Activated CD4-positive, alpha-beta T cell treated with anti-CD3 and anti-CD28 coated beads, Interleukin-2, amount 50 U/mL, for 24 hours (primary cell): ENCODE data around the gene RNF149.
"Not testable (repeated sequence)": the region's sequence is repeated elsewhere in the genome, so short reads cannot be mapped to it uniquely, and the experiment has no call there.

Experiments
- DNase-seq, 2 donors: peaks; one replicate each; pipeline ENCODE4 v3.0.0-alpha.2; 2020; ENCODE audit warnings: low read depth in 1 of 2, low spot score in 1 of 2

RNF149 gene

DNA sequence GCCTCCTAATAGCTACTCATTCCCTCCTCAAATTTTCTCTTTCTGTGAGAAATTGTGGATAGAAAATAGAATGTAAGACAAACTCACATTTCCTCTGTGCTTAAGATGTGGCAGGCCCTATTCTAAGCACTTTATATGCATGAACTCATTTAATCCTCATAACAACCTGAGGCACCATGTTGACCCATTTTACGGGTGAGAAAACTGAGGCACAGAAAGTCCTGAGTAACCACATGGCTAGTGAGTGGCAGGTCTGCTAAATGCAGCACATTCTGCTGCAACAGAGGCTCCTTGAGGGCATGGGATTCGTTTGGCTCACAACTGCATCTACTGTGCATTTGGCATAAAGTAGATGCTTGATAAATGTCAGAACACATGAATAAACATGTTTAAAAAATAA lies 22.7 kb upstream of the RNF149 start:
- no peak for DNase-seq

DNA sequence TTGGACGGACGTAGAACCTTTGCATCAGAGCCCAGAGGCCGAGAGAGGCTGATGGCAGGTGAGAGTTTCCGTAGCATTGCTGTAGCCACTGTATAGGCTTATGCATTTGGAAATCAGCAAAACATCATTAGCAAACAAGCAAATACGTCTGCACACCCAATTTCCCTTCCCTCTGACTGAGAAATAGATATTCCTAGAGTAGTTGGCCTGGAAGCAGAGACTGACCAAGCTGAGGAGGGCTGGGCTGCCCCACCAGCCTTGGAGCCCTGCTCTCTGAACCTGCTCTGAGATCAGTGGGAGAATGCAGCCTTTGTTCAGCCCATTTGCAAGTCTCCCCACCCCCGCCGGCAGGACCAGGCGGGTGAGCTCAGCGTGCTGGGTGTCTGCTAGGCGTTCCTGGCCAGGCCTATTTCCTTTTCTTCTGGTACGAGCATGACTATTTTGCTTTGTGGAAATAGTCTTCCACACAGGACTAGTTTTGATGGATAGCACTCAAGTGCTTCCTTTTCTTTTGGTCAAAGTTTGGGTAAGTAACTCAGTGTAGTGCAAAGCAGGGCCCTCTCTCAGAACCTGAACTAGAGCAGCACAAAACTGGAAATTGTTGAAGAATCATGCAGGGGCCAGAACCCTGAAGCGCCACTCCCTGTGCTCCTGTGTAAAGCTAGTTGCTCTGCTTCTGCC lies 21.9 kb upstream of the RNF149 start:
- DNase-seq = peak in 1 of 2 donors; percentile 41

DNA sequence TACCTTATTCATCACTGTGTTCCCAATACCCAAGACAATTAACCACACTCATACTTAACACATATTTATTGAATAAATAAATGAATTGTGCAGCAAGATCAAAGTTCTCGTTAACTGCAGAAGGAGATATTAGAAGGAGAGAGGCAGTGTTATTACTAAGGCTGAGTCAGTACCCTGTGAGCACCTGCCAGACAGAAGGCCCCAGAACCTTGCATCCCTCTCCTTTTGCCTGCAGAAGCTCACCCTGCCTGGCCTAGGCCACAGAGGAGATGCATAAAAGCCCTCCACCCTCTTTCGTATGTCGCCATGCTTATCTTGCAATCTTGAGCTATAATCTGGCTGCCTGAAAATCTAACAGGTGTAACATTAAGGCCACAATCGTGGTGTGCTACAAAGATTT lies 20.5 kb upstream of the RNF149 start:
- no peak for DNase-seq

DNA sequence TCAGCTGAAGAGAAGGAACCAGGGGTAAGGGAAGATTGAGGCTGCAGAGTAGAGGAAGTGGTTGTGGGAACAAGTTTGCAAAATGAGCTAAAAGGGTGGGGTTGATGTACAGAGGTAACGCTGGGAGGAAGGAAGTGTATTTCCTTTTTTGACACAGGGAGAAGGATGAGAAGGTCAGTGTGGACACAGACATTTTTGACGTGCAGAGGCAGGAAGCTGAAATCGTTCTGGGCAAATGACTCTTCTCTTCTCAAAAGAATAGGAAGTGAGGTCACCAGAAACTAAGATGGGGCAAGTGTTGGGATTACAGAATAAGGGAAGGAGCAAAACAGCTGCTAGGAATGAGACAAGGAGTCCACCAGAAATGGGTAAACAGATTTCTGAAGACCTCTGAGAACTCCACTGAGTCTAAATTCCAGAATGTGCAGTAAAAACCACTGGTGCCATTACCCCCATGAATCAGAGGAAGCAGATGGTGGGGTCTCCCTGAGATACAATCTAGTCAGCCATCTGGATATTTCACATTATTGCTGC lies 20.0 kb upstream of the RNF149 start:
- DNase-seq = peak in 1 of 2 donors; percentile 11

DNA sequence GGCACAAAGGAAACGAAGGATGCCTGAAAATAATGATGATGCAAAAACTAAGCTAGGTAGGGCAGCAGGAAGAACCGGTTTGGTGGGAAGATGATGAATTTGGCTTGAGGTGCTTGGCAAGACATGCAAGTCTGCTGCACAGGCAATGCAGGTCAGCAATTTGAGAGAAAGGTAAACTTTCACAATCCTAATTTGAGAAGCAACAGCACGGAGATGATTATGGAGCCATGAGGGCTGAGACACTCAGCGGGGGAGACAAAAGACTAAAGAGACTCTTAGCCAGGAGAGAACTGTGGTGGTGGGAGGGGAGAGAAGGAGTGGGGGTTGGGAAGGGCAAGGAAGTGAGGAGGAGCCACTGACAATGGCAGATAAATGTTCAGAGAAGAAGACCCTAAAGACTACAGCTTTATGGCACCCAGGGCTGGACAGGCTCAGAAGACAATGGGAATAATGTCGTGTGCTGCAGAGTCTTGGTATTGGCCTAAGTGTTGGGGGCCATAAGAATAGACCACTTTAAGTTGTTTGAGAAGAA lies 19.4 kb upstream of the RNF149 start:
- DNase-seq = no peak

DNA sequence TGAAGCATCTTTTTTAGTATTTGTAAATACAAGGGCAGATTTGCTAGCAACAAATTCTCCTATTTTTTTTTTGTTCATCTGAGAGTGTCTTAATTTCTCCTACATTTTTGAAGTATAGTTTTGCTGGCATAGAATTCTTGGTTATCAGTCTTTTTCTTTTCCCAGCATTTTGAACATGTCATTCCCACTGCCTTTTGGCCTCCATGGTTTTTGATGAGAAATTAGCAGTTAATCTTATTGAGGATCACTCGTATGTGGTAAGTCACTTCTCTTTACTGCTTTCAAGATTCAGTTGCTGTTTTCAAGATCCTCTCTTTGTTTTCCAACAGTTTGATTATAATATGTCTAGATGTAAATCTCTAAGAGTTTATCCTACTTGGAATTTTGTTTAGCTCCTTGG lies 16.9 kb upstream of the RNF149 start:
- no peak for DNase-seq

DNA sequence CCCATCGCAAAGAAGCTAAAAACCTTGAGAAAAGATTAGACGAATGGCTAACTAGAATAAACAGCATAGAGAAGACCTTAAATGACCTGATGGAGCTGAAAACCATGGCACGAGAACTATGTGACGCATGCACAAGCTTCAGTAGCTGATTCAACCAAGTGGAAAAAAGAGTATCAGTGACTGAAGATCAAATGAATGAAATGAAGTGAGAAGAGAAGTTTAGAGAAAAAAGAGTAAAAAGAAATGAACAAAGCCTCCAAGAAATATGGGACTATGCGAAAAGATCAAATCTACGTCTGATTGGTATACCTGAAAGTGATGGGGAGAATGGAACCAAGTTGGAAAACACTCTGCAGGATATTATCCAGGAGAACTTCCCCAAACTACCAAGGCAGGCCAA lies 8.1 kb upstream of the RNF149 start:
- DNase-seq = not testable (repeated sequence)

DNA sequence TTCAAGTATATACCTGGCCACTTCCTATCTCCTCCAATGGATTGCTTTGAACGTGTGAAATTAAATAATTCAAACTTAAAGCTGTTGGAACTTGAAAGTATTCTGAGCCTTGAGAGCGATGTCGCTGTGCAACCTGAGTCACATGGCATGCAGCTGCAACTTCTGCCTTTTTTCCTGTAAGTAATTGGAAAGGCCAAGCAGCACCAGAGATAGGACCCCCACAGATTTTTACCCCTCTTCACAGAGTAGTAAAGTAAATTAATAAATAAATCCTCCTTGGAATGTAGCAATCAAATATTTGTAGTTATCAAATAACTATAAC lies 3.2 kb upstream of the RNF149 start:
- no peak for DNase-seq

DNA sequence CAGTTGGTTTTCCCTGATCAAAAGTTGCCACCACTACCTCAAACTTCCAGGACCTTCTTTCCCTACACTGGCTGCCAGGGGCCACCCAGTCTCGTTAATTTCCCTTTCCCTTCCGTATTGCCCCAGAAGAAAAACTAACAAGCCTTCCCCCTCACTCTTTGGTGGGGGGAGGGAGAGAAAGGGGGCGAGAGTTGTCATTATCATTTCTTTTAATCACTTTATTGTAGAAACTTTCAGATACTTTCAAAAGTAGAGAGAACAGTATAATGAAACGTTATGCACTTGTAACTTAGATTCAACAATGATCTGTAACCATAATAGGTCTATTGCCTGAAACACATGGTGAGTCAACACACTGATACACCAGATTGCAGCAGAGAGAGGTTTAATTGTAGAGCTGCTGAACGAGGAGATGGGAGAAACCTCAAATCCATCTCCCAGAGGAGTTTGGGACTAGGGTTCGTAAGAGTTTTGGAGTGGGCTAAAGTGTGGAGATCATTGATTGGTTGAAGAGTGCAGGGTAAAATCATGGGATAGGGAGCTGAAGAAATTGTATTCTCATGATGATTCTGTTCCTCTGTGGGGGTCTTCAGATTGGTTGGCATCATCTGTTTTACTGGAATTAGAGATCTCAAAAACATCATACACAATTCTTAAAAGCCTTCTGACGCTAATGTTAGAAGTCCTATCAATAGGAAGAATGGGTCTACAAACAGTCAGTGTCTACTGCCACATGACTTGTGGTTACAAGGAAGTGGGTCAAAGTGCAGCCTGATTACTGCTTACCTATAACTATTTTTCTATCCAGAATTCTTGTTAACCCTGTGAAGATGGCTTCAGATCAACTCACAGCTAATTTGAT lies 2.6 kb upstream of the RNF149 start:
- DNase-seq = no peak

DNA sequence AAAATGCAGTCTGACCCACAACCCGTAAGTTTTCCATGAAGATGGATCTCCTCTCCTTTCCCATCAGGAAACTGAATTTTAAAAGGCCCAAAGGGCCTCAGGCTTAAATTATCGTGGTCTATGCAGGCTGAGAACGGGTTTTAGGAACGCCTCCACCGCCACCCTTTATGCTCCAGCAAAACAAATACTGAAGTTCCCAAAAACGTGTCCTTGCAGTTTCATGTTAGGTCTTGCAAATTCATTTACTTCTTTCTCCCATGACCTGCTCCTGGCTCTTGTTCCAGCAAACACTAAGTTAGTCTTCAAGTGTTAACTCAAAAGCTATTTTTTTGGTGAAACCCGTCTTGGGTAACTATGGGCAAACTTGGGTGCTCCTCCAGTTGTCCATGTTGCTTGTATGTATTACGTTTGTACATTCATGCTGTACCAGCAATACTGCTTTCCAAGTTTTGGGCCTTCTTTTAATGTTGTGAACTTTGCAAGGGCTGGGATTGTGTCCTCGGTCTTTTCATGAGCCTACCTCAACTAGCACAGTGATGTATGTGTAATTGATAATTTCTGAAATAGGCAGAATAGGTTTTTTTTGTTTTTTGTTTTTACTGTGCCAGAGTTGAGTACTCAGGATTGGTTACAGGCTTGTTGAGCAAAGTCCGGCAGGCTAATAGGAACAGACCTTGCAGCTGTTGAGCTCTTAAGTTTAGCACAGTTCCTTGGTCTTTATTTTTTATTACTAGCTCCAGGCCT lies 1.8 kb upstream of the RNF149 start:
- DNase-seq = no peak

DNA sequence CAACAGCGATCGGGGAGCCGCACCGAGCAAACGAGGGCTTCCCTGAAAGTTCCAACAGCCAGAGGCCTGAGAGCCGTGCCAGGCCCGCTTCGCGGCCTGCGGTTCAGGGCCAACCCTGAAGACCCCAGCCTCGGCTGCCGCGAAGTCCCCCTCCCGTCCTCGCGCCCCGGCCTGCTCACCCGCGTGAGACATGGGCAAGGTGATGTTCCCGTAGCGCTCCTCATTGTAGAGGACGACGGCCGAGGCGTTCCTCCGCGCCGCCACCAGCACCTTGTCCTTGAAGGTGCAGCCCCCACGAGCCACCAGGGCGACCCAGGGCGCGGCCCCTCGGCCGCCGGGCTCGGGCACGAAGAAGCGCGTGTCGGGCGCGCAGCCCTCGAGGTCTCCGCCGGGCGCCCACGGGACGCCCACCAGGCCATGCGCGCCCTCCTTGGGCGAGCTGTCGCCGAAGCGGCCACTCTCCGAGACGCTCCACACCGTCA lies 510 bp downstream of the RNF149 start:
- peak in 1 of 2 donors; percentile 22 for DNase-seq

DNA sequence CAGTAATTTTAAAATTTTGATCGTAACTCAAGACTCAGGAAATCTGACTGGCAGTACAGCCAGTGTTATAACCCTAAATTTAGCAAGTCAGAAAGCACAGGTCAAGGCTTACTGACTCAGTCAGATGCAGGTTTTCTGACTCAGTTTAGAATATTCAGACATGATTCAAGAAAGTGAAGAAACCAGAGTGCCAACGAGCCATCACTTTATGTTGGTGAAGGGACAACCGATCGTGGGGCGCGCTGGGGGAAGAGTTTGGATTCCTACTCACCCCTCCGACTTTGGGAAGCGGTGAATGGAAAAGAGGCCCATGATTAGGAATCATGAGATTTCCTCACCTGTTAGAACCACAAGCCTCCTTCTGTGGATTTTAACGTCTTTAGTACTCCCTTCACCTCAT lies 998 bp downstream of the RNF149 start:
- DNase-seq = no peak

DNA sequence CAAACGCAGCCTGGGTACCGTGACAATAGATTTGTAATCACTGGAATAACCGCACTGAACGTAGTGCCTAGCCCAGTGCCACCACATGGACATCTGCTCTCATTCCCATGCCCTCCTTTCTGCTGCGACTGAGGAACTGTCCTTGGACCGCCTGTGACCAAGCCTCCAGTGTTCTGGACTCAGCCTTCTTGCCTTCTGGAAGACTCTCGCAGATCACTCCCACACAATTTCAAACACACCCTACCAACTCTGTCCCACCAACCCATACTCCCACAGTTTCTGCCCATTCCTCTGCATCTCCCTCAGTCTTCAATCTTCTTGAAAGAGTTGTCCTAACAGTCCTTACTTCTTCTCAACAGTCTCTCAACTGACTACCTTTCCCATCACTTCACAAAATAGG lies 2.1 kb downstream of the RNF149 start:
- peak in 1 of 2 donors; percentile 13 for DNase-seq

DNA sequence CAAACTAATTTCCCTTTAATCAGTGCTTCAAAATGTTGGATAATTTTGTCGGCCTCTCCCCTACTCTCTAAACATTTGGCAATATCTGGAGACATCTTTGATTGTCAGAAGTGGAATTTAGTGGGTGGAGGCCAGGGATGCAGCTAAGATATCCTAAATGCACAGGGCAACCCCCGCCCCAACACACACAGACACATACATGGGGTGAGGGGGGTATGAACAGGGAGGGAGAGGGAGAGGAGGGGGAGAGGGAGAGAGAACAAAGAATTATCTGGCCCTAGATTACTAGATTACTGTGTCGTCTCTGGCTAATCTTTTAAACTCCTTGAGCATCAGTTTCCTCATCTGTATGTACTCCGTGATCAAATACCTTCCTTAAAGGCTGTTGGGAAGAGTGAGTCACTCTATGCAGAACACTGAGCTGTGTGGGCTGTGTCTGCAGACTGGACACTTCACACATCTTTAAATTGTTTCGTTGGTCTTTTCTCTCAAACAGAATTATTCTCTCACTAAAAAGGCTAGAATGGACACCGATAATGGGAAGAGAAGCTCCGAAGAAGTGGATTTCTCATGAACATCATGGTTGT lies 2.9 kb downstream of the RNF149 start:
- DNase-seq = no peak

DNA sequence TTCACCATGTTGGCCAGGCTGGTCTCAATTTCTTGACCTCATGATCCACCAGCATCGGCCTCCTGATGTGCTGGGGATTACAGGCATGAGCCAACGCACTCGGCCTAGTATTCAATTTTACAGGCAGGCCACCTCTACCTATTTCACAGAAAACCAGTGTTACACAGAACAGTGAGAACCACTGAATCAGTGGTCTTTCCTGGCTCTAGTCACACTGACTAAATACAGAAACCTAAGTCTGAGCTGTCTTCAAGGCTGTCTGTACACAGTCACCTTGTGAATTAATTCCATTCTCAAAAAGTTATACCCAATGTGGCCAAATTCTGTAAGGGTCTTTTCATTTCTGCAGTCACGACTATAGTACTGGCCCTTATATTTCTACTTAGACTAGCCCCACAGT lies 3.5 kb downstream of the RNF149 start:
- no peak for DNase-seq

DNA sequence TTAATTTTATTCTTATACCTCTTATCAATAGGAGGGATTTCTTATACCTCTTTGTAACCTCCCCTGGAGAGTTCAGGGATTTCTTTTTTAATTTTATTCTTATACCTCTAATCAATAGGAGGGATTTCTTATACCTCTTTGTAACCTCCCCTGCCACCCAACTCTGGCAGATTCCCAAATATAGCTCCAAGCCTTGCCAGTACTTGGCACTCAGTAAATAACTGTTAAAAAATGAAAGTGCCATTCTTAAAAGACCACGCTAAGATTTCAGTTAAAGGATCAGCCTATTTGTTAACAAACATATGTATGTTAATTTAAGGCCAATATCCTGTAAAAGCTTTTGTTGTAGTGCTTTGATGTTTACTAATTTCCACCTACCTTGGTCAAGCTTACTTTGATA lies 4.8 kb downstream of the RNF149 start:
- no peak for DNase-seq

DNA sequence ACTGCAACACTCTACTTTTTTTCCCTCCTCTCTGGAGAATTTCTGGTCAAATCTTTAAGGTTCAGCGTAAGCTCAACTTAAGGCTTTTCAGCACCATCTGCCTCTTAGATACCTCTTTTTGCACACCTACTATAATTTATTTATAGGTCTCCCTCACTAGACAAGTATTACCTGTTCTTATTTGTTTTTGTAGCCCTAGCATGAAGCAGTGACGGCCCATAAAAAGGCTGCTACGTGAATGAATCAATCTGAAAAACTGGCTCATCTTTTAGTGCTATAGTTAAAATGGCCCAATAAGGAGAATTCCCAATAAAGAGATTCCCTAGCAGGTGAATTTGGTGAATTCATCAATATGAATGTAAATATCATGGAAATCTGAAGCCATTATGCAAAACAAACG lies 6.5 kb downstream of the RNF149 start:
- no peak for DNase-seq

DNA sequence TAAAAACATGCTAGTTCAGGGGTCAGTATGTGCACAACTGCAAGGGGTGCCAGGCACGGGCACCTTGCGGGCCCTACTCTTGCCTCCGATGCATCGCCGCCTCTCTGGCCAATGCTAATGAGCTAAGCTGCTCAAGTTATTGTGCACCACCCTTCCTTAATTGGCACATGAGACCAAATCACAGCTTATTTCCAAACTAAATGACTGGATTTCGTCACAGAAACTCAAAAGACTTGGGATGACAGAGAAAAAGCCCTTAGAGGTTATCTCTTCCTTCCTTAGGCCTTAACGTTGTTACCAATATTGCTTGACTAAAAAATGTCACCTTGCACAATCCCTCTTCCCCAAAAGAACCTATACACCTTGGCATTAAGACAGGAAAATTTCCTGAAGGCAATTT lies 7.7 kb downstream of the RNF149 start:
- no peak for DNase-seq

DNA sequence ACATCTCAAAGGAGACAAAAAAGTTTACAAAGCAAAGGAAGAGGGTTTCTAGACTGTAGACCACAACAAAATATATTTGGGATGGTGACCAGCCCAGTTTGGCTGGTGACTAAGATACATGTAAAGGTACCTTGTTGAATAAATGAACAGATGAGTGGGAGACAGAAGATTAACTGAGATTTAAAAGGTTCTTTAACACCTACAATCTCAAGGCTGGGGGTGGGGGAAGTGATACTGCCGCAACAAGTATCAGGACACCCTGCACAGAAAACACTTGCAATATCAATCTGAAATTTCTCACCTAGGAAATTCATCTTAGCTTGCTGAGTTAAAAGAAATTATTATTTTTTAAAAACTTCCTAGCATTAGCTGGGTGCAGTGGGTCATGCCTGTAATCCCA lies 8.3 kb downstream of the RNF149 start:
- DNase-seq = peak in 1 of 2 donors; percentile 14

DNA sequence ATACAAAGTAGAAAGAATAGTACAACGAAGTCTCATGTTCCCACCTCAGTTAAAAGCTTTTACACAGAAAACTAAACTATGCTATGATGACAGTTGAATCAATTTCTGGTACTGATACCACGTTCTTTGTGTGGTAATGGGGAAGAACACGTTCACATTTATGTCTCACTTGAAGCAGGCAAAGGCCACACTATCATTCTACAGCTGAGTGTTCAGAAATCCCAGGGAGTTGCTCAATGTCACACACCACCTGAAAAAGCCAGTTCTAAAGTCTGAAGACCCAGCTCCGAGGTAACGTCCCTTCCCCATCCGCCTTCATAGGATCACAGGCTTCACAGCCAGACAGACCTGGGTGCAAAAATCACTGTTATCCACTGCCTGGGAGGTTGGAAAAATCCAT lies 8.9 kb downstream of the RNF149 start:
- DNase-seq = no peak

DNA sequence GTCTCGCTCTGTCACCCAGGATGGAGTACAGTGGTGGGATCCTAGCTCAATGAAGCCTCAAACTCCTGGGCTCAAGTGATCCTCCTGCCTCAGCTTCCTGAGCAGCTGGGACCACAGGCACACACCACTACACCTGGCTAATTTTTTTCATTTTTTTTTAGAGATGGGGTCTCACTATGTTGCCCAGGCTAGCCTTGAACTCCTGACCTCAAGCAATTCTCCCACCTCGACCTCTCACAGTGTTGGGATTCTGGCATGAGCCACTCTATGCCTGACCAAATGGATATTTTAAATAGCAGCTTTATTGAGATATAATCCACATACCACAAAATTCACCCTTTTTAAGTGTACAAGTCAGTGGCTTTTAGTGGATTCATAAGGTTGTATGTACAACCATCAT lies 11.1 kb downstream of the RNF149 start:
- DNase-seq = no peak
